Omental fat pad (tissue), 4 donors: Measurements from ENCODE around the gene CASZ1. TPM values are rescaled to one million over a fixed set of nuclear protein-coding genes. Genes with fewer than 3 reads are reported as not detected.

ENCODE experiments used
- ATAC-seq: fragments of 150-250 bp; one replicate; pipeline ENCODE4 v1.9.1; 2016; ENCODE audit warnings: mild to moderate bottlenecking, moderate library complexity; ENCODE audit not compliant: low FRiP score
- DNase-seq: peaks from one replicate; pipeline ENCODE4 v3.0.0-alpha.2; 2019; ENCODE audit warnings: low spot score
- CTCF ChIP-seq, 3 donors: fragments of 450-650 bp; IDR thresholded peaks; one replicate each; pipeline ENCODE4 v1.5.1; 2016 to 2017; ENCODE audit warnings: antibody characterized with exemption in 3 of 3, mild to moderate bottlenecking in 3 of 3, moderate library complexity in 2 of 3
- total RNA-seq, 4 donors: library from RNA; depleted of rRNA; stranded (reverse); fragments of >200 nt; gene quantifications; one replicate each; pipeline ENCODE4 v1.1.0, GENCODE V29; 2016

The CASZ1 gene
- total RNA-seq, 4 donors from 2014 or later = 2.5 to 7.9 (median 6.0) TPM

- ATAC-seq = no peak
- no peak for TF ChIP-seq CTCF (IDR thresholded peaks at IDR 0.05)
- no peak for DNase-seq
Measured at GRCh38 chr1:10713614-10714013, 82.8 kb downstream of the CASZ1 start.

- DNase-seq = no peak
Measured at GRCh38 chr1:10712568-10713362, 83.7 kb downstream of the CASZ1 start.

GRCh38 chr1:10710489-10710888, 86.0 kb downstream of the CASZ1 start:
- DNase-seq = no peak
- ATAC-seq = no peak
- no peak for TF ChIP-seq CTCF (IDR thresholded peaks at IDR 0.05)

More at GRCh38 chr1:10712568-10713362, 83.7 kb downstream of the CASZ1 start:
- no peak for TF ChIP-seq CTCF (IDR thresholded peaks at IDR 0.05)
- no peak for ATAC-seq

DNA sequence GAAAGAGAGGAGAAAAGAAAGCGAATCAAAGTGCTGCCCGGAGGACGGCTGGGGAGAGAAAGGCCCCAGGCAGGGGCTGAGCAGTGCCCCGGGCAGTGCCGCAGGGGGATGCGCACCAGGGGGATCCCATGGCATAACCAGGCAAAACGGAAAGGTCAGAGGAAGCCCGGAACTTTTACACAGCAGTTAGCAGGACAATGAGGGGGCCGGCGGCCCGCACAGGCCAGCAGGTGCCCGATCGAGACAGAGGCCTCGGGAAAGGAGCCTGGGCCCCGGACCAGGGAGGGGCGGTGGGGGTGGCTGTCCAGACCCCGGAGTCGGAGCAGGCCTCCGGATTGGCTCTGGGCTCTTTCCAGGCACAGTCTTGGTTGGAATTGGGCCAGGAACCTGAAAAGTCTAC, 86.8 kb downstream of the CASZ1 start:
- DNase-seq (no peak), ATAC-seq (no peak)
- no peak for TF ChIP-seq CTCF (IDR thresholded peaks at IDR 0.05)

GRCh38 chr1:10709165-10709564, 87.3 kb downstream of the CASZ1 start:
- no peak for TF ChIP-seq CTCF (IDR thresholded peaks at IDR 0.05)
- ATAC-seq (no peak), DNase-seq (no peak)

GRCh38 chr1:10708757-10709156, 87.7 kb downstream of the CASZ1 start:
- DNase-seq (no peak), ATAC-seq (no peak)
- no peak for TF ChIP-seq CTCF (IDR thresholded peaks at IDR 0.05)

GRCh38 chr1:10707208-10707607, 89.2 kb downstream of the CASZ1 start:
- no peak for TF ChIP-seq CTCF (IDR thresholded peaks at IDR 0.05)
- ATAC-seq = no peak
- no peak for DNase-seq
